Ovary (tissue), 9 donors: ENCODE measurements around the gene SLC27A1. TPM values are rescaled to one million over a fixed set of nuclear protein-coding genes. Genes with fewer than 3 reads are reported as not detected.

Source experiments
- DNase-seq, 5 donors: peaks; one replicate each; pipeline ENCODE4 v3.0.0-alpha.2; 2019 to 2020
- H3K27ac ChIP-seq, 2 donors: fragments of 200-600 bp; one replicate each; pipeline versions ENCODE4 v1.5.1 to v1.8.0; 2019 to 2022
- H3K27me3 ChIP-seq: fragments of 200-600 bp; one replicate; pipeline ENCODE4 v1.8.0; 2022
- H3K36me3 ChIP-seq: fragments of 200-600 bp; sonication (generic); one replicate; pipeline ENCODE4 v1.5.1; 2019
- H3K4me1 ChIP-seq: one replicate; pipeline ENCODE4 v1.8.1; 2013; ENCODE audit warnings: mild to moderate bottlenecking, moderate library complexity; ENCODE audit not compliant: insufficient read depth
- H3K4me3 ChIP-seq: fragments of 200-600 bp; sonication (generic); one replicate; pipeline ENCODE4 v1.5.1; 2017
- H3K9me3 ChIP-seq, 2 donors: fragments of 200-600 bp in 1 of 2; sonication (generic) in 1 of 2; one replicate each; pipeline versions ENCODE4 v1.5.1 to v1.8.1; 2013 to 2019; ENCODE audit warnings: mild to moderate bottlenecking in 1 of 2, moderate library complexity in 1 of 2
- EP300 ChIP-seq: sonication (generic); formaldehyde crosslinking; IDR thresholded peaks from one replicate; pipeline ENCODE4 v1.6.1; 2017; ENCODE audit warnings: antibody characterized with exemption
- POLR2A ChIP-seq: fragments of 450-650 bp; IDR thresholded peaks from one replicate; pipeline ENCODE4 v1.6.1; 2017; ENCODE audit warnings: antibody characterized with exemption, mild to moderate bottlenecking, moderate library complexity
- WGBS, 3 donors: extraction: QIAGEN DNeasy Blood & Tissue Kit in 1 of 3; methylation state at CpG; one replicate each; pipeline versions ENCODE4 v1.1.5 to v1.1.7; 2013 to 2017; 5-methylcytosine and 5-hydroxymethylcytosine counted together
- intact Hi-C, 4 donors: fragments of 100-400 bp; cut with DNase I; formaldehyde crosslinking; loops; one replicate each; pipeline versions ENCODE4 v1.11.0 to v1.15.1; 2022 to 2023
- polyA plus RNA-seq, 2 donors: library from polyadenylated mRNA; stranded (reverse); fragments of 200-250 nt in 1 of 2; fragments of 350-450 nt in 1 of 2; fragmentation: Illumina TruSeq in 1 of 2; extraction: RNeasy Lipid Tissue Mini Kit (QIAGEN cat#74804) in 1 of 2; gene quantifications; one replicate each; pipeline ENCODE4 v1.2.3, GENCODE V29; 2013 to 2014
- total RNA-seq, 7 donors: library from RNA; depleted of rRNA in 2 of 7; stranded (reverse); fragments of >200 nt in 2 of 7; fragmentation: NEBNext Ultra II Directional in 3 of 7; extraction: Animal tissue kit (Norgen Biotek cat#: 25700) in 3 of 7; gene quantifications; one replicate each; pipeline versions ENCODE4 v1.1.0 to v1.2.4, GENCODE V29; 2016 to 2023
- TF ChIP-seq, protein P1 (sequence below), 3 donors: fragments of 450-650 bp in 2 of 3; fragments of 200-600 bp in 1 of 3; IDR thresholded peaks; one replicate each; pipeline versions ENCODE4 v1.5.1 to v1.8.0; 2016 to 2022; ENCODE audit warnings: antibody characterized with exemption in 3 of 3, mild to moderate bottlenecking in 1 of 3
- donor health status: DM: no; HTN: no; CAD: no; lungs with moderate emphysema.
- donor health status: DM: no; HTN: no; CAD: no.
- donor health status: Bipolar disorder and iron deficiency.
- donor health status: DM: yes; HTN: yes; CAD: no.
- donor health status: DM: no; HTN: no; CAD: no.
- donor health status: DM: yes; HTN: yes; CAD: no.

Gene SLC27A1
- total and polyA plus RNA-seq, 9 donors, result 4.6 to 43.1 (median 37.8) TPM

DNA sequence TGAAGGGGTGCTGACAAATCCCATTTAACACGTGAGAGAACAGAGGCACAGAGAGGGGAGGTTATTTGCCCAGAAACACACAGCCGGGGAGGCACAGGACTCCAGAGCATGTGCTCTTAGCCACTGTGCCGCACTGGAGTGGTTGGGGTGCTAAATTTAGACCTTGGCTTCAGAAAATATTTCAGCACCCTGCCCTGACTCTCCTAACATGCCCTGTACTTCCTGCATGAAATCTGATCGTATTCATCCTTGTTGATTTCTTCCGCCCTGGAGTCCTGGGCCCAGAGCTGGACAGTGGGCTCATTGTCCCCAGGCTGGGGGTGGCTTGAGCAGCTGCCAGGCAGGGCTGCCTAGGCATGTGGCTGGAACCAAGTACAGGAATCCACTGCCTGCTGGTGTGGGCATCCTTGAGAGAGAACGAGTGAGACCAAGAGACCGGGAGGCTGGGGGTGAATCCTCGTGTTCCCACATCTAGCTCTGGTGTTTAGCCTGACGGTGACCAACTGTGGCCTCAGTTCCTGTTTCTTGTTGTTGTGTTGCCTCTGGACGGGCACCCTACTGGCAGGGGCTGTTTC, 5.3 kb downstream of the SLC27A1 start:
- intact Hi-C loops, result no loop called here
- H3K27ac ChIP-seq, result no peak overlapping the region
- WGBS, 3 donors, result 51 to 58% (median 52%) methylated on average over 10 of the region's 10 CpGs
- H3K27me3 ChIP-seq, result no peaks in the 10 kb centered on the region
- H3K4me3 ChIP-seq, result no peak overlapping the region
- no peaks in the 10 kb centered on the region for H3K36me3 ChIP-seq
- peaks cover 11% of the 10 kb centered on the region for H3K4me1 ChIP-seq
- DNase-seq, result no peak
- H3K9me3 ChIP-seq, result no peaks in the 10 kb centered on the region
- TF ChIP-seq, protein P1, sequence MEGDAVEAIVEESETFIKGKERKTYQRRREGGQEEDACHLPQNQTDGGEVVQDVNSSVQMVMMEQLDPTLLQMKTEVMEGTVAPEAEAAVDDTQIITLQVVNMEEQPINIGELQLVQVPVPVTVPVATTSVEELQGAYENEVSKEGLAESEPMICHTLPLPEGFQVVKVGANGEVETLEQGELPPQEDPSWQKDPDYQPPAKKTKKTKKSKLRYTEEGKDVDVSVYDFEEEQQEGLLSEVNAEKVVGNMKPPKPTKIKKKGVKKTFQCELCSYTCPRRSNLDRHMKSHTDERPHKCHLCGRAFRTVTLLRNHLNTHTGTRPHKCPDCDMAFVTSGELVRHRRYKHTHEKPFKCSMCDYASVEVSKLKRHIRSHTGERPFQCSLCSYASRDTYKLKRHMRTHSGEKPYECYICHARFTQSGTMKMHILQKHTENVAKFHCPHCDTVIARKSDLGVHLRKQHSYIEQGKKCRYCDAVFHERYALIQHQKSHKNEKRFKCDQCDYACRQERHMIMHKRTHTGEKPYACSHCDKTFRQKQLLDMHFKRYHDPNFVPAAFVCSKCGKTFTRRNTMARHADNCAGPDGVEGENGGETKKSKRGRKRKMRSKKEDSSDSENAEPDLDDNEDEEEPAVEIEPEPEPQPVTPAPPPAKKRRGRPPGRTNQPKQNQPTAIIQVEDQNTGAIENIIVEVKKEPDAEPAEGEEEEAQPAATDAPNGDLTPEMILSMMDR (IDR thresholded peaks at IDR 0.05), result no peak
- TF ChIP-seq POLR2A (no peak), EP300 (no peak)

DNA sequence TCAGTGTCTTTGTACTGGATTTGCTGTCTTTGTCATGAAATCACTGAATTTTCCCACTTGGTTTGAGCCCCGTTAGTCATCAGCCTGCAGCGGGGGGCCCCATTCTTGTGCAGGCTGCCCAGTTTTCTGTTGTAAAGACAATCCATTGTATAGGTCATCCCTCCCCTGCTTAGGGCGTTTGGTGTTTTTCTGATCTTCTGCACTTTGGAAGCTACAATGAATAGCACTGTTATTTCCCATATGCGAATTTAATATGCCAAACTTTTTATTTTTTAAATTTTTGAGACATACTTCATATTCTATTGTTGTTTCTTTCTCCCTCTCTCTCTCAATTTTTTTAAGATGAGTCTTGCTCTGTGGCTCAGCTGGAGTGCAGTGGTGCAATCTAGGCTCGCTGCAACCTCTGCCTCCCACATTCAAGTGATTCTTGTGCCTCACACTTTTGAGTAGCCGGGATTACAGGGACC, 9.0 kb downstream of the SLC27A1 start:
- WGBS, 3 donors, result 10 to 21% (median 15%) methylated on average over 6 of the region's 6 CpGs
- TF ChIP-seq POLR2A (no peak), EP300 (no peak)
- TF ChIP-seq, protein P1 (IDR thresholded peaks at IDR 0.05), result no peak
- H3K27ac ChIP-seq, result no peak overlapping the region
- H3K4me1 ChIP-seq, result peaks cover 7% of the 10 kb centered on the region
- H3K27me3 ChIP-seq, result no peaks in the 10 kb centered on the region
- intact Hi-C loops, result no loop called here
- no peak for DNase-seq
- no peaks in the 10 kb centered on the region for H3K36me3 ChIP-seq
- no peak overlapping the region for H3K4me3 ChIP-seq
- no peaks in the 10 kb centered on the region for H3K9me3 ChIP-seq

DNA sequence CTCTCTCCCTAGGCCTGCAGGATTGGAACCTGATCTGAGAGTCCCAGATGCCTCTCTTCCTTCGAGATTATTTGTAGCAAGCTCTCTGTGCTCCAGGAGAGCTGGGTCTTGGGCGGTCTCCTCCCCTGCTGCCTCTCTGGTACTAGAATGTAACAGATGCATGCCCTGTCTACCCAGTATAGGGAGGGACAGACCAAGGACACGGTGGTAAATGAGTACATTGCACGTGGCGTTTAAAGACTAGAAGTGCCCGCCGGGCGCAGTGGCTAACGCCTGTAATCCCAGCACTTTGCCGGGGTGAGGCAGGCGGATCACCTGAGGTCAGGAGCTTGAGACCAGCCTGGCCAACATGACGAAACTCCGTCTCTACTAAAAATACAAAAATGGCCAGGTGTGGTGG, 11.7 kb downstream of the SLC27A1 start:
- no peaks in the 10 kb centered on the region for H3K27me3 ChIP-seq
- no peak for TF ChIP-seq EP300
- intact Hi-C loops, result no loop called here
- no peak for DNase-seq
- no peaks in the 10 kb centered on the region for H3K9me3 ChIP-seq
- no peaks in the 10 kb centered on the region for H3K36me3 ChIP-seq
- H3K27ac ChIP-seq, result no peak overlapping the region
- 90 to 95% (median 92%) methylated on average over 13 of the region's 13 CpGs for WGBS, 3 donors
- H3K4me3 ChIP-seq, result no peak overlapping the region
- peaks cover 2% of the 10 kb centered on the region for H3K4me1 ChIP-seq

DNA sequence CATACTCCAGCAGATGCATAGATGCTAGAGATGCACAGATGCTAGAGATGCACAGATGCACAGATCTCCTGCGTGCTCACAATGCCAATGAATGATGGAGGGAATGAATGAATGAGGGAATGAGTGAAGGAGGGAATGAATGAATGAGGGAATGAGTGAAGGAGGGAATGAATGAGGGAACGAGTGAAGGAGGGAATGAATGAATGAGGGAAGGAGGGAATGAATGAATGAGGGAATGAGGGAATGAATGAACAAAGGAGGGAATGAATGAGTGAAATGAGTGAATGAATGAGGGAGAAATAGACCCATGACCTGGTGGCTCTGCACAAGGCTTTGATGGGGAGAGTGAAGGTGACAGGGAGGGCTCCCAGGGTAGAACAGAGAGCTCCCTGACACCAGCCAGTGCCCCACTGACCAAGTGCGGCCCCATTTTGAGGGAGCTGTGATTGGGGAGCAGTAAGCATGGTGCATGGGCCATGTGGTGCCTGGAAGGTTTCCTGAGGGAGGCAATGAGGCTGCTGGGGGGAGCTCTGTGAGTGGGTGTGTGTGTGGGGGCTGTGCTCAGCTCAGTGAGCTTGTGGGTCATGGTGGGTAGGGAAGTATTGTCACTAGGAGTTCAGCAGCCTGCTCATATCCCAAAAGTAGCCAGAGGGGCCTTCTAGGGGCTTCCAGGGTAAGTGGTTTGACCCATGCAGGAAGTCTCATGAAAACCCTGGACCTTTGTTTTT, 12.7 kb downstream of the SLC27A1 start:
- no peaks in the 10 kb centered on the region for H3K36me3 ChIP-seq
- H3K4me1 ChIP-seq, result peaks cover 2% of the 10 kb centered on the region
- no peak overlapping the region for H3K27ac ChIP-seq
- 82 to 86% (median 84%) methylated on average over 3 of the region's 3 CpGs for WGBS, 3 donors
- DNase-seq, result no peak
- H3K9me3 ChIP-seq, result no peaks in the 10 kb centered on the region
- H3K27me3 ChIP-seq, result no peaks in the 10 kb centered on the region
- intact Hi-C loops, result no loop called here
- H3K4me3 ChIP-seq, result no peak overlapping the region
- TF ChIP-seq POLR2A (no peak), EP300 (no peak)
- TF ChIP-seq, protein P1 (IDR thresholded peaks at IDR 0.05), result no peak

GRCh38 chr19:17483605-17484002, 13.3 kb downstream of the SLC27A1 start:
- no peaks in the 10 kb centered on the region for H3K9me3 ChIP-seq
- peaks cover 2% of the 10 kb centered on the region for H3K4me1 ChIP-seq
- no peak overlapping the region for H3K27ac ChIP-seq

More at GRCh38 chr19:17483605-17484002, 13.3 kb downstream of the SLC27A1 start:
- Histone ChIP-seq H3K27me3 (no peaks in the 10 kb centered on the region), H3K36me3 (no peaks in the 10 kb centered on the region), H3K4me3 (no peak overlapping the region)
- intact Hi-C loops, result no loop called here
- 90 to 95% (median 91%) methylated on average over 10 of the region's 10 CpGs for WGBS, 3 donors
- no peak for DNase-seq
- TF ChIP-seq EP300 (no peak), POLR2A (no peak)
- TF ChIP-seq, protein P1 (IDR thresholded peaks at IDR 0.05), result no peak
